GOT3 (cell line): ENCODE data around the gene ITGAV.

Experiments
- DNase-seq: peaks from one replicate; lab custom pipeline; 2025; ENCODE audit warnings: mixed read lengths; lab: John Stamatoyannopoulos, UW

Gene ITGAV

DNA sequence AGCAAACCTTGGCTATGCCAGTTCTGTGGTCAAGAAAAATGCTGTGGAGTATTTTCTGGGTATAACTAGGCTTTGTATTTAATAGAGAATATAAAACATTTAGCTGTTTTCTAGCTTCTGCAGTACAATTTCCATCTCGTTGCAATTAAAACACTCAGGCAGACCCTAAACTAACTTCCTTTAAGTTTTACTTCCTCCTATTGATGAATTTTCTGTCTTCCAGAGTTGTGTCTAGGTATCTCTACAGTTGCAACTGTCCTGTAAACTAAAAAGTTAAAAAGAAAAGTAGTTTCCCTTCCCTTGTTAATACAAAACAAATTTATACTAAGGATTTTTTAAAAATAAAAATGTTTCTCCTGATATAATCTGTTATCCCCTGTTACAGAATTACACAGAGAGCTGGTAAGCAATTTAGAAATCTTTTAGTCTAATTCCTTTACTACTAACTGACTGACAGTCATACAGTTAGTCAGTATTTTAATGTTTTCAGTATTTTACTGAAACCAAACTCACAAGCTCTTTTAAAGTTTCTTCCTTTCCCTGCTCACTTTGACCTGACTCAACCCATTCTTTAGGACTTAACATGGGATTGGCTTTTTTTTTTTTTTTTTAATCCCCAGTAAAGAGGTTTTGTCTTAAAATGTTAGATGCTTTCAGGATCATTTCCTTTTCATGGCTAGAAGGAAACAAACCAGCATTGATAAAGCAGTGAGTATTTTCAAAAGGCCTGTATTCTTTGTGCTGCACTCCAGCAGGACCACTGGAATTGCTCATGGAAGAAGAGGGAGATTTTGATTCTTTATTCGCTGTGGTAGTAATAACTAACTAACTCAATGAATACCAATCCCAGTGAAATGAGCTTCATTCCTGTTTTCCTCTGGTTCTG lies 22.9 kb downstream of the ITGAV start:
- DNase-seq, result no peak

DNA sequence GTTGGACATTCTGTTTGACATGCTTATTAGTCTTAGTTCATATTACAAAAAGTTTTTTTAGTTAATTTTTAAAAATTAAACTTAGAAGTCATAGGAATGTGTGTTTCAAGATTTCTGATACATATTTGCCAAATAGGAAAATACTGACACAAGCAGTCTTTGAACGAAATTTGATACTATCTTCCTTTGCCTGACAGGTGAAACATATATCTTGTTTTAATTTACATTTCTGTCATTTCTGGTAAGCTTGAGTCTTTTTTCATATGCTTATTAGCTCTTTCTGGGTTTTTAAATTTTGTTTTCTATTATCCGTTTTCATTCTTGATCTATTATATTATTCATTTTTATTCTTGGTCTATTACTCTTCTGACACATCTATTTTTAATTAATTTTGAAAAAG lies 24.5 kb downstream of the ITGAV start:
- no peak for DNase-seq

DNA sequence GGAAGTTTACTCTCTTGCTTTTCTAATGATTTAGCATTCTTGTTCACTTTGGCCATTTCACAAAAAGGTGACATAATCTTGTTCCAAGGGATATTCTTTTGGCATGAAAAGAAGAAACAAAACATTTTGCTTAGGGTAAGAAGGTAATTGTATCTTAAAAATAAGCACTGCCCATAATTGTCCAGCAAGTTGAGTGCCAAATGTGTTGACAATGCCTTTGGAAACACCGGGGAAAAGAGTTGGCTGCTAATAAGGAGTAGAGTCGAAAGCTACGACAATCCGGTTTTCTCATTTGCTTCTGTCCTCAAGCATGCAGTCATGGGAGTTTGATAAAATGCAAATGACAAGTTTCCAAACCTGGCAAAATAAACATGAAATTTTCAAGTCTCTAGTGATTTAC lies 27.3 kb downstream of the ITGAV start:
- DNase-seq, result no peak

DNA sequence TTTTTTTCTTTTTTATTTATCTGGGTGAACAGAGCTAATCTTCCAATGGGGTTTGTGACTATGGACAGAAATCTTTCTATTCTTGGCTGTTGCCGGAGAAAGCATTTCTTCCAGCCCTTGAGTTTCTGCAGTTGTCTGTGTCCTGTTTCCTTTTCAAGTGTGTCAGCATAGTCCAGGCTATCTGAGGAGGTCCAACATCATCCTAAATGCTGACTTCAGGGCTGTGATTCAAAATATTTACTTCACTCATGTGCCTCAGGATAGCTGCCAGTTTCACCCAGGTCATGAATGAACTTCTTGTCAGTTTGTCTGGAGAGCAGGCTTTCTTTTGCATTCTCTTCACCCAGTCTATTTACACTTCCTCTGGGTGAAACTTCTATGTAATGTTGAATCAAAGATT lies 27.9 kb downstream of the ITGAV start:
- no peak for DNase-seq

DNA sequence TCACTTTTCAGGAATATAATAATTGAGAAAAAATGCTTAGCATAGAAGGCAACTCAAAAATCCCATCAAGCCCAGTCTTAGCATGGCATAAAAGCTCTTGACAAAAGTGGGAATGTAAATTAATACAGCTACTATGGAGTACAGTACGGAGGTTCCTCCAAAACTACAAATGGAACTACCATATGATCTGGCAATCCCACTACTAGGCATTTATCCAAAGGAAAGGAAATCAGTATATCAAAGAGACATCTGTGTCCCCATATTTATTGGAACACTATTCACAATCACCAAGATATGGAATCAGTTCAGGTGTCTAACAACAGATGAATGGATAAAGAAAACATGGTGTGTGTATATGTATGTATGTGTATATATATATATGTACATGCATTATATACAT lies 28.8 kb downstream of the ITGAV start:
- DNase-seq, result no peak

DNA sequence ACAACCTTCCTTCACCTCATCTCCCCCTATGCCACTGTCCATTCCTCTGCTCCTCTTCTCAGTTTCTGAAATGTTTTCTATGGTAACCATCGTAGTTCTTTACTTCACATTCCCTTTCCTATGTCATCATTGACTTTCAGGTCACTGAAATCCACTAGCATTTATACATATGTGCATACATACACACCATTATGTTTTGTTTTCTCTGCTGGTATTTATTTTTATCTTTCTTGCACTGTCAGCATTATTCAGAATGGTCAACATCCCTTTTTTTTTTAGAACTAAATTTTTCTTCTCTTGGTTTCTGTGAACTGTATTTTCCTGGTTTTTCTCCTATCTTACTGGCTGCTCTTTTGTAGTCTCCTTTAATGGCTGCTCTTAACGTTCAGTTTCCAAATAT lies 33.2 kb downstream of the ITGAV start:
- DNase-seq, result no peak

DNA sequence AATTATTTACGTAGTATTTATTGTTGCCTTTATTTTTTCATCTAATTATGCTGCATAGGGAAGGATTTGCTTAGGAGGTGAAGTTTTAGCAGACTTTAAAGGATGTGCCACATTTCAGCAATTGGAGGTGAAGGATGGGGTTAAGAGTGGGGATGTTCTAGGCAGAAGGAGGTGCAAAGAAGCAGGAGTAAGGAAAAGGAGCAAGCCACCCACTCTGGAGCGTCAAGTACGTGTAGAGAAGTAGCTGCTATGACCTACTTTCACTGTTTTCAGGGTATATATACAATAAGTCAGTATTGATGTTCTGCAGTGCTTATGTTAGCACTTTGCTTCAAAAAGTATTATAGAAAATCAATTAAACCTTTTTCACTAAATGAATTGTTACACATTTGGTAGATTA lies 34.4 kb downstream of the ITGAV start:
- no peak for DNase-seq

DNA sequence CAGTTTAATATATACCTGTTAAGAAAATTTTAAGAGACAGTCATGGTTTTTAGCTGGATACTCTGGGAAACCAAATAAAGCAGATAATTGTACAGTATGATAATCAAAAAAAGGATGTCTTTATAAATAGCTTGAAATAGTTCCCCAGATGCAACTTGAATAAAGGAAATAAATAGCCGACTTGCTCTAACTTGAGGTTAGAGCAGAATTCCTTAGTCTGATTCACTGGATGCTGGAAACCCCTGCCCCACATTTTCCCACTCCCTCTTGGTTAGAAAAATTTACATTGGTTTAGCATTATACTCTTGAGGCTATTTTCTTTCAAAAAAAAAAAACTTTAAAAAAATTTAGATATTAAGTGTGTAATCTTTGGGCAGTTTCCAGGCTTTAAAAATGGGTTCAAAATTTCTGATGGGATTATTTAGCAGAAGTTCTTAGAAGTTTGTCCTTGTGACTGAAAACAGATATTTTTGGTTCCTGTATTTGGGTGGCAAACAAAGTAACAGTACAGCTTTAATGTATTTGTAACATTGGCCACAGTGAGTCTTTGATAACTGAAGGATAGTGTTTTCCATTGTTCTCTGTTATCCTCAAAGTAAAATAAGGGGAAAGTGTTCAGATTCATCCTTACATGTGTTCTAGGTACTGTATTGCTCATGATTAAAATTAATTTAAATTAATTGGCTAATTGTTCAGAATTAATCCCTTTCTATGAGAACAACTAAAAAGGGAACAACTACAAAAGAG lies 39.6 kb downstream of the ITGAV start:
- DNase-seq, result no peak

DNA sequence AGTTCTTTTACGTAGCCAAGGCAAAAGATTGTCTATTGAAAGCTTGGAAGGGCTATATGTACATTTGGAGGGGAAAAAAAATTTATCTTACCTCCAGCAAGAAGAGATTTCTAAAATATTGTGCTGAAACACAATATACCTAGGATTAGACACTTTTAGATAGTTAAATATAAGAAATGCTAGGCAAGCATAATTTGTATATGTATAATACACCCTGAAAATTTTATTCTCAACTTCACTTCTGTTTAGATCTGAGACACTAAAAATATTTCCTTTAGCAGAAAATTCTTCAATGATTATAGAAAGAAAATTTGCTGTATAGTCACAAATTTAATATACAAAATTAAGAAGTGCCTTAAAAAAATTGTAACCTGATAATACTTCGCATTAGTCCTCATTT lies 42.6 kb downstream of the ITGAV start:
- DNase-seq, result no peak

DNA sequence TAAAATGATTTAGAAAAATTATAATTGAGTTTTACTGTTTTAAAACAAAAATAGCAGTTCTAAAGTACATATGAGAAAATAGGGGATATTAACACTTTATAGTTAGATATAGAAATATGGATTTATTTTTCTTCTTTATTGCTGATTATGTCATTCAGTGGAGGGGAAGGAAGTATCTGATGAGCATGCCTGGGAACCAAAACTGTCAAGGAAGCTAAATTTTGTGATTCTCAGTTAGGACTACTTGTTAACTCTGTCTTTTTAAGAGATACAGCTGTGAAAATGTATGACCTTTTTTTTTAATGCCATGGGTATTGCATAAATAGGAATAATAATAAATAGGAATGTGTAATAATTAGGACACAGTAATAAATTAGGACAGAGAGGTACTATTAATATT lies 44.8 kb downstream of the ITGAV start:
- no peak for DNase-seq

DNA sequence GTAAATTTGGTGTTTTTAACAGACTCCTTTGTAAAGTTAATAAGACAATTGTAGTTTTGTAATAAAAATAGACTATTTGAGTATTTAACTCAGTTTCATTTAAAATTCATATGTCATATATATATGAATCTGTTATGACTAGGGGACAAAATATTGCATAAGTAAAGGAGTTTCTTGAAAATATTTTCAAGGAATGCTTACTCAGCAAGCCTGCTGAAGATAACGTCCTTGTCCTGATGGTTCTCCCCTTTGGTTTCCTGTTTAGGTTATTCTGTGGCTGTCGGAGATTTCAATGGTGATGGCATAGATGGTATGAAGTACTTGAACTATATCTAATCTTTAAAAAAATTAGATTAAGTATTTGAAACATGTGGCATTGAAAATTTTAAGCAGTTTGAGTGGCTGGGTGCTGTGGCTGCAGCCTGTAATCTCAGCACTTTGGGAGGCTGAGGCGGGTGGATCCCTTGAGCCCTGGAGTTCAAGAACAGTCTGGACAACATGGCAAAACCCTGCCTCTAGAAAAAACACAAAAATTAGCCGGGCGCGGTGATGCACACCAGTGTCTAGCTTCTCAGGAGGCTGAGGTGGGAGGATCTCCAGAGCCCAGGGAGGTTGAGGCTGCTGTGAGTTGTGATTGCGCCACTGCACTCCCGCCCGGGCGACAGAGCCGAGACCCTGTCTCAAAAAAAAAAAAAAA lies 47.1 kb downstream of the ITGAV start:
- DNase-seq, result no peak

DNA sequence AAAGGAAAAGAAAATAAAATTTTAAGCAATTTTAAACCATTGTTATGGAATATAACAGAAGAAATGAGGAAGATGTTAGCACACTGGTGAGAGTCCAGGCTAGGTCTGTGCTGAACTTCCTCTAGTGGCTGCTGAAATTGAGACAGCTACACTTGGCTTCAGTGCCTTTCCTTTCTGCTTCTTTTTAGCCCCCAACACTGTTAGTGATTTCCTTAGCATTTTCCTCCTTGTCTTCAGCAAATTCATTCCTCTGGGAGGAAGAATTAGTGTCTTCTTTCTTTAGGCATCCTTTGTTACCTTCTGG lies 47.6 kb downstream of the ITGAV start:
- no peak for DNase-seq

DNA sequence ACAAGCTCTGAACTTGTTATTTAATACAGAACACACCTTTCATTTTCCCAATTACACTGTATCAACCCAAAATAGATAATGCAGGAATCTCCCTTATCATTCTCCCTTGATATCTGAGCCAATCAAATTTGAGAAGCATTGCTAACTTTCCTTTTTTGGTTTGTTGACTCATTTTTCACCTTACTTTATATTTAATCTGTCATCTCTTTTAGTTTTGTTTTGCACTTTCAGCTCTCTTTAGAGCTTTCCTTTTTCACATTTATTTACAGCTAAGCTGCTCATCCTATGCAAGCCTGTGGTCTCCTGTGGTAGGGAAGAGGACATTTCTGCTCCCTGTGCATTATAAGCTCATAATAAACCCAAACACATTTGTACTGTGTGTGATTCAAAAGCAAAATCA lies 50.1 kb downstream of the ITGAV start:
- no peak for DNase-seq

DNA sequence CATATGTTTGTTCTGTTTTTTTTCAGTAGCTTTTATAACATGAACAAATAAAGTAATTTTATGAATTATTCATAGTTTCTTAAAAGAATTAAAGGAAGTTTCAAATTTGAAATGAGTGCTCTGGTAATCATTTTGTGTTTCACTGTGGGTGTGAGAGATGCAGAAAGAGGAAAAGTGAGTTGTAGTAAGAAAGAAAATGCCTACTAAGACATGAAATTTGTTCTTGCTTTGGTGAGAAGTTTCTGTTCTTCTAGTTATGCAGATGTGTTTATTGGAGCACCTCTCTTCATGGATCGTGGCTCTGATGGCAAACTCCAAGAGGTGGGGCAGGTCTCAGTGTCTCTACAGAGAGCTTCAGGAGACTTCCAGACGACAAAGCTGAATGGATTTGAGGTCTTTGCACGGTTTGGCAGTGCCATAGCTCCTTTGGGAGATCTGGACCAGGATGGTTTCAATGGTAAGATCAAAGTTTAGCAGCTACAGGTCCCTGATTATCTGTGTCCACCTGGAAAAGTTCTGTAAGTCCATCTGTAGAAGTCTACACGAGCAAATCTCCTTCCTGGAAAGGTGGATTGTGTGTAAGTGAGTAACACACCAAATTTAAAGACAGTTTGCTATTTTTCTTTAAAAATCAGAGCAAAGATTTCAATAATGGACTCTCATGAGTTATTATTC lies 51.4 kb downstream of the ITGAV start:
- no peak for DNase-seq

DNA sequence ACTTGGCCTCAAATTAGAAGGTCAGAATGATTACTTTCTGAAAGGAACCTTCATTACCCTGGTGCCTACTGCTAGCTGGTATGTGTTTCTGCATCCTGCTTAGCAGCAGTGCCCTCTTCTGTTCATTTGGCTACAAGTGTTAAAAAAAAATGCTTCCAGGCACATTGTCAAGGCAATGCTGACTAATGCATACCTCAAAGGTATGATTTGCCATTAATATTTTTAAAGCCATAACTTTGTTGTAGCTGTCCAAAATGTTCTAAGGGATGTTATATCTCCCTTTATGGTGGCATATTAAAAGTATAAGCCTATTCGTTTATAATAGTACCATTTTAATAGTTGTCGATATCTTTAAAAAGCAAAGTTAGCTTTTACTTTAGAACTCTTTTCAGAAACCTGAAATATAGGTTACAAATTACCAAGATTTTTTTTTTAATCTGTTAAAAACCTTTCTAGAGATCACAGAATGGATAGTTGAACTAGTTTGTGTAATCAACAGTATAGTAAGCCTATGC lies 52.0 kb downstream of the ITGAV start:
- DNase-seq, result no peak

DNA sequence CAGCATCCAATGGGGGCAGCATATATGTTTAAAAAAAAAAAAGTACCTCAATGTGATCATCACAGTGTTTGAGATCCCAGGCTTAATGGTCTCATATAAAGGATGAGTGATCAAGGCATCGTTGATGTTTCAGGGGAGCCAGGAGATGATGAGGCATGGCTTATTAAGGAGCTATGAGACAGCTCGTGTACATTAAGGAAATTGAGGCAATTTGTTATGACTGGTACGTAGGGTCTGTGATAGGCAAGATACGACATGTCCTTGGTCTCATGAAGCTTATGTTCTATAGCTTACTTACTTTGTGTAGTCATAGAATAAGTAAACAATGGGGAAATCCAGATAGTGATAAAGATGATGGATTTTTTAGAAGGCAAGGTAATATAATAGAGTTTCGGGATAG lies 54.9 kb downstream of the ITGAV start:
- DNase-seq, result no peak

DNA sequence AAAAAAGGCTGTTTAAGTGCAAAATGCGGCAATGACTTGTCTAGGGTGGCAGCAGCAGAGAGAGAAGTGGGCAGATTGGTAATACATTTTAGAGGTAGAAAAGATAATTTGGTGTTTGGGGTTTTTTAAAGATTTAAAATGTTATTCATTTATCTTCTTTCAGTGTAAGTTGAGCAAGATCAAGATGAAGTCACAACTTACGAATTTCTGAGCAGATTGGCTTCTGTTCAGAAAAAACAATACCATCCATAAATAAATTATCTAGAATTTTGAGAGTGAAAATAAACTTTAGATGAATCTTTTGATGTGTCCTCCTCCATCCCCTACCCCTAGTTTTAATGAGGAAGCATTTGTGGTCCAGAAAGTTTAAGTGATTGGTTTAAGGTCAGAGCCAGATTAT lies 56.1 kb downstream of the ITGAV start:
- DNase-seq, result no peak

DNA sequence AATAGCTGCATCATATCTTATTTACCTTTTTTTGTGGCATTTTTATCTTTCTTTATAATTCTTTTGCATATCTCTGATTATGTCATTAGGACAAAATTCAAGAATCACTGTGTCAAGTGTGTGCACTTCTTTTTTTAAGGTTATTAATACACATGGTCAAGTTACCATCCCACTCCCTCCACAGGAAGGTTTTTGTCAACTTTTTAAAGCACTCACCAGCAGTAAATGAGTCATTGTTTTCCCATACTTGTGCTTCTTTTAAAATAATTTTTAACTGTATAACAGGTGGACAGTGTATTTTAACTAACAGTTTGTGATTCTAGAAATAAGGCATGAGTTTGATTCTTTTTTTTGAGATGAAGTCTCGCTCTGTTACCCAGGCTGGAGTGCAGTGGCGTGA lies 58.3 kb downstream of the ITGAV start:
- DNase-seq, result no peak

DNA sequence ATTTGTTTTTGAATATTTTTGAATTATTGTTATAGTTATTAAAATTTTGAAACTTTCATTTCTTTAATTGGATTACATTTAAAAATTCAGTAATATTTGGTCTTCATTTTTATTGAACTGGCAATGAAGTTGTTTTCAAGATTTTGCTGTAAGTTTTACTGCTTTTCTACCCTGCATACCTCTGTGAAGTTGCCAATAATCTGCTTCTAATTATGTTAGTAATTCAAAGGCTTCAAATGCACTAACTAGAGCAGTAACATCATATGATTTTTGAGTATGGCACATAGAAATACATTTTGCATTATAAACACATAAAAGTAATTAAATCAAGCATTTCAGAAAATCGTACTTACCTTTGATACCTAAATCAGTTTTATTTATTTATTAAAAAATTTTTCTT lies 63.7 kb downstream of the ITGAV start:
- DNase-seq, result no peak

DNA sequence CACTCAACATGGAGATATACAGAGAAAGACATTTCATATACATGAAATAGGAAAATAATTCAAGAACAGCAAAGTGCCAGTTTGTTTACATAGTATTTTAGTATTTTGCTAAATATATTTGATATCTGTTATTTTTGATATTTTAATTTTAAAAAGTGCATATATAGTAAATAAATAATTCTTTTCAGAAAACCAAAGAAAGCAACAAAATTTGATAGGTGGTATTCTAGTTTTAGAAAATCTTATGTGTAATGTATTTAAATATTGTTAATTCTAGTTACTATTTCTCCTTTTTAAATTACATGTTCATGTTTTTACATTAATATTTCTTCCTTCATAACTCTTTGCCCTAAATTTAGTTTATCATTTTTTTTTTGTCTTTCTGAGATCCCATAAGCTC lies 69.5 kb downstream of the ITGAV start:
- no peak for DNase-seq

DNA sequence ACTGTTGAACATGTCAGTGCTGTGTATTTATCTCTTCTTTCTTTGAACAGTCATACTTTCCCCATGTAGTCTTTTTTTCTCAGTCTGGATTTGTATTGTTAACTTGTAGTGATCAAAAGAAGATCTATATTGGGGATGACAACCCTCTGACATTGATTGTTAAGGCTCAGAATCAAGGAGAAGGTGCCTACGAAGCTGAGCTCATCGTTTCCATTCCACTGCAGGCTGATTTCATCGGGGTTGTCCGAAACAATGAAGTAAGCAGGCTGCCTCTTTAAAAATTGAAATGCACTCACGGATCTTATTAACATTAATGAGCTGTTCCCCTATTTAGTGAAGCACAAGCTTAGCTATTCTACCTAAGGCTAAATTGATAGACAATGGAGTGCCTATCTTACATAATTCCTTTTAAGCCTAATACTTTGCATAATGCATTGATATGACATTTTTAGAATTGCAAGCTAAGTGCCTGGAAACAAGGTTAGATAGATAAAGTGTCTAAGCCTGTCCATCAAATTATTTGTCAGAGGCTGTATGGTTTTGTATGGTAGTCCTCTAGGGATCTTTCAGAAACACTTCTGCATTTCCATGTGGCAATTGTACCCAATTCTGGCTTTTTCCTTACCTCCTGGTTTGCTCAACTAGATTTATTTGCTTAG lies 74.7 kb downstream of the ITGAV start:
- no peak for DNase-seq

DNA sequence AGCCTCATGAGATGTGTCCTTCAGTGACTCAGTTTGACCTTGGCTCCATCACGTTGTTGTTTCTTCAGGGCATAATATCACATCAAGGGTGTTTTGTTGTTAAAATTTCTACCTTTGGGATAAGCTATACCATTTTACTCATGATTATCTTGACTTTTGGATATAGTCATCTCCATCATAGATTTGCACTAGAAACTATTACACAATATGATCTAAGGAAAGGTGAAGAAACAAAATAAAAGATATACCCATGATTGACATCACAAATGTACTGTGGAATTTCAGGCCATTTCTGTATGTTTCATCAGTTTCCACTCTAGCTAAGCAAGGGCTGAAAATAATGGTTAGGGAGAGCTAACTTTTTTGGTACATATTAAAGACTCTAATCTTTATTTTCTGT lies 79.3 kb downstream of the ITGAV start:
- no peak for DNase-seq
